Nephron progenitor cell (in vitro differentiated cells): ENCODE results near the gene CAMTA1.

Source experiments
- DNase-seq: peaks from one replicate; pipeline ENCODE4 v3.0.0; 2021
- H3K27ac Mint-ChIP-seq: 2 replicates; pipeline ENCODE4 v1.8.0; 2021; ENCODE audit warnings: mild to moderate bottlenecking, moderate library complexity, mixed read lengths
- H3K27me3 Mint-ChIP-seq: 2 replicates; pipeline ENCODE4 v1.8.0; 2021; ENCODE audit warnings: mild to moderate bottlenecking, low read depth, mixed read lengths; ENCODE audit not compliant: poor library complexity
- H3K36me3 Mint-ChIP-seq: 2 replicates; pipeline ENCODE4 v1.8.0; 2021; ENCODE audit warnings: low read depth, mixed read lengths
- H3K4me1 Mint-ChIP-seq: 2 replicates; pipeline ENCODE4 v1.8.0; 2021; ENCODE audit warnings: mixed read lengths
- H3K4me3 Mint-ChIP-seq: 2 replicates; pipeline ENCODE4 v1.8.0; 2021; ENCODE audit warnings: mild to moderate bottlenecking, moderate library complexity, mixed read lengths
- H3K9me3 Mint-ChIP-seq: 2 replicates; pipeline ENCODE4 v1.8.0; 2021; ENCODE audit warnings: mild to moderate bottlenecking, moderate library complexity, mixed read lengths
- CTCF ChIP-seq: fragments of 200-600 bp; sonication (generic); IDR thresholded peaks from 2 replicates; pipeline ENCODE4 v1.5.0; 2021; ENCODE audit warnings: antibody characterized with exemption

The CAMTA1 gene

GRCh38 chr1:7405844-7406500 lies 620.7 kb downstream of the CAMTA1 start:
- Mint-ChIP-seq H3K4me1 (peaks cover 16% of the 10 kb centered on the region), H3K4me3 (no peak overlapping the region), H3K9me3 (no peaks in the 10 kb centered on the region), H3K36me3 (no peaks in the 10 kb centered on the region), H3K27ac (no peak overlapping the region), H3K27me3 (peaks cover 2% of the 10 kb centered on the region)
- DNase-seq = no peak
- TF ChIP-seq CTCF = no peak

DNA sequence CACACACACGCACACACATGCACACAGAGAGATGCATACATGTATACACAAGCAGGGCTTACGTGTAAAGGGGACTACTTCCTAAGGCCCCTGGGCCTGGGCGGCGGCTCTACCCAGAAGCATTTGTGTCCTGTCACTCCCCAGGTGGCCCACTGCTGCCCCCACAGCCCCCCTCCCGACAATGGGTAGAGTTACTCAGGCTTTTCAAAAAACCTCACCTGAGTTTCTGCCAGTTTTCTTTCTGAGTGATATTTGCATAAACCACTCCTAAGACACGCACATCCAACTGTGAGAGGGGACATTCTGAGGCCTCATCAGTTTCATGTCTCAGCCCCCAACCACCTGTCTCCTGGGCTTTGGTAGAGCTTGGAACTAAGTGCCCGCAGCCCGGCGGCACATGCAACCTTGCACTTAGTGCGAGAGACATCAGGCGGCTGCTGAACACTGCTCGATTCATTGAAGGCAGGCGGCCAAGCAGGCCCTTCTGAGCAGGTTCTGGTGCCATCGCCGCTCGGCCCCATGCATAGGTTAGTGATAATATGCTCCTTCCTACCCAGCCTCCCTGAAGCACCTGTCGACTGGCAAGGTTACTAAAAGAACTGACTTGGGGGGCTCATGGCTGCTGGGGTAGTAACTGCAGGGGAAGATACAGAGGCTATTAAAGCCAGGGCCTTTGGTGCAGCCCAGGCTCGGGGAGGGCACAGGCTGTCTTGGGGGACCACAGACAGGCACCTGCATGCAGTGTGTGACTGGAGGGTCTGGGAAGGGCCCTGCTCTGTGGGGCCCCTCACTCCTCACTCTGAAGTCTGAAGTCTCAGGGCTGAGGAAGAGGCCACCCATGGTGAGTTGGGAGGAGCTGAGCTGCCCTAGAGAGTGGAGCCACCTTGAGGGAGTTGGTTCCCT lies 621.6 kb downstream of the CAMTA1 start:
- peaks cover 2% of the 10 kb centered on the region for H3K27me3 Mint-ChIP-seq
- no peak for TF ChIP-seq CTCF
- no peaks in the 10 kb centered on the region for H3K36me3 Mint-ChIP-seq
- H3K9me3 Mint-ChIP-seq = no peaks in the 10 kb centered on the region
- no peak for DNase-seq
- peaks cover 11% of the 10 kb centered on the region for H3K4me1 Mint-ChIP-seq
- no peak overlapping the region for H3K27ac Mint-ChIP-seq
- no peak overlapping the region for H3K4me3 Mint-ChIP-seq

DNA sequence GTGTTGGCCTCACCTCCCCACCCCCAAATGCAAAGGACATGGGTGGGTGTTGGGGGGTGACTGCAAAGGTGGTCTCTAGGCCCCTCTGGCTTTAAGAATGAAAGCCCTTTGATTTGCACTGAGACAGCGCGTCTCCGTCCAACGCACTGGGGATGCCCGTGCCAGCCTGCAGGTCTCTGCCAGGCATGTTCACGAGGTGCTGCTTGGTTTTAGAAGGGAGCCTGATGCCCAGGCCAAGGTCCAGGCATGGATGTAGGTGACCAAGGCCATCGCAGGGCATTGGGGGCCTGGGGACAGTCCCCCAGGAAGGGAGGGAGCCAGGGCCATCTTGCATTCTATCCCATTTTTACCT lies 622.3 kb downstream of the CAMTA1 start:
- no peaks in the 10 kb centered on the region for H3K9me3 Mint-ChIP-seq
- H3K36me3 Mint-ChIP-seq = no peaks in the 10 kb centered on the region
- H3K4me1 Mint-ChIP-seq = peaks cover 5% of the 10 kb centered on the region
- no peak for TF ChIP-seq CTCF
- H3K4me3 Mint-ChIP-seq = no peak overlapping the region
- H3K27ac Mint-ChIP-seq = no peak overlapping the region
- H3K27me3 Mint-ChIP-seq = peaks cover 2% of the 10 kb centered on the region
- no peak for DNase-seq

GRCh38 chr1:7407980-7408770 lies 622.9 kb downstream of the CAMTA1 start:
- TF ChIP-seq CTCF = no peak
- peaks cover 2% of the 10 kb centered on the region for H3K27me3 Mint-ChIP-seq
- no peak overlapping the region for H3K4me3 Mint-ChIP-seq
- H3K9me3 Mint-ChIP-seq = no peaks in the 10 kb centered on the region
- no peak for DNase-seq
- H3K36me3 Mint-ChIP-seq = no peaks in the 10 kb centered on the region
- no peak overlapping the region for H3K27ac Mint-ChIP-seq
- peaks cover 5% of the 10 kb centered on the region for H3K4me1 Mint-ChIP-seq

- Mint-ChIP-seq H3K9me3 (no peaks in the 10 kb centered on the region), H3K4me3 (no peak overlapping the region), H3K4me1 (peaks cover 5% of the 10 kb centered on the region), H3K27me3 (peaks cover 2% of the 10 kb centered on the region), H3K36me3 (no peaks in the 10 kb centered on the region), H3K27ac (no peak overlapping the region)
- TF ChIP-seq CTCF = no peak
- DNase-seq = no peak
Observed at GRCh38 chr1:7408771-7409150, 623.5 kb downstream of the CAMTA1 start.
